WERI-Rb-1 (cell line): ENCODE results near the gene MEG3.

ENCODE experiments used
- DNase-seq: peaks from one replicate; pipeline ENCODE4 v3.0.0-alpha.2; 2020
- H3K27ac ChIP-seq: fragments of 250-450 bp; sonication (Bioruptor Pico); 2 replicates; pipeline ENCODE4 v1.5.1; 2020; ENCODE audit warnings: mild to moderate bottlenecking, moderate library complexity
- H3K27me3 ChIP-seq: fragments of 250-450 bp; sonication (Bioruptor Pico); 2 replicates; pipeline ENCODE4 v1.5.1; 2021; ENCODE audit warnings: mild to moderate bottlenecking, low read depth, moderate library complexity; ENCODE audit not compliant: insufficient read depth, severe bottlenecking
- H3K36me3 ChIP-seq: fragments of 250-450 bp; sonication (Bioruptor Pico); 2 replicates; pipeline ENCODE4 v1.5.1; 2020; ENCODE audit warnings: mild to moderate bottlenecking, moderate library complexity
- H3K4me3 ChIP-seq: 2 replicates; pipeline ENCODE4 v1.5.1; 2011; ENCODE audit warnings: low read depth, mild to moderate bottlenecking, control low read depth, low read length
- H3K9me3 ChIP-seq: fragments of 250-450 bp; sonication (Bioruptor Pico); 2 replicates; pipeline ENCODE4 v1.5.1; 2021; ENCODE audit warnings: mild to moderate bottlenecking, moderate library complexity; ENCODE audit not compliant: severe bottlenecking
- CTCF ChIP-seq: IDR thresholded peaks from 2 replicates; pipeline ENCODE4 v1.5.1; 2011; ENCODE audit warnings: low read depth, mild to moderate bottlenecking, control low read depth, inconsistent platforms, low read length

The MEG3 gene

GRCh38 chr14:100875126-100875525 is 49.2 kb downstream of the MEG3 start:
- Histone ChIP-seq H3K4me3 (no peak overlapping the region), H3K9me3 (no peaks in the 10 kb centered on the region), H3K27ac (no peak overlapping the region), H3K36me3 (no peaks in the 10 kb centered on the region), H3K27me3 (peaks cover 26% of the 10 kb centered on the region)
- no peak for TF ChIP-seq CTCF
- no peak for DNase-seq

GRCh38 chr14:100875861-100876590 is 50.1 kb downstream of the MEG3 start:
- no peak for TF ChIP-seq CTCF
- Histone ChIP-seq H3K9me3 (no peaks in the 10 kb centered on the region), H3K27ac (no peak overlapping the region), H3K27me3 (peaks cover 27% of the 10 kb centered on the region), H3K36me3 (no peaks in the 10 kb centered on the region), H3K4me3 (no peak overlapping the region)
- no peak for DNase-seq

GRCh38 chr14:100878271-100879146 is 52.6 kb downstream of the MEG3 start:
- Histone ChIP-seq H3K27ac (no peak overlapping the region), H3K27me3 (peaks cover 34% of the 10 kb centered on the region), H3K9me3 (peaks cover 5% of the 10 kb centered on the region), H3K4me3 (no peak overlapping the region), H3K36me3 (no peaks in the 10 kb centered on the region)
- no peak for TF ChIP-seq CTCF
- DNase-seq, result no peak

GRCh38 chr14:100879194-100879593 is 53.3 kb downstream of the MEG3 start:
- Histone ChIP-seq H3K36me3 (no peaks in the 10 kb centered on the region), H3K4me3 (no peak overlapping the region), H3K27ac (no peak overlapping the region), H3K27me3 (peaks cover 40% of the 10 kb centered on the region), H3K9me3 (peaks cover 5% of the 10 kb centered on the region)
- no peak for DNase-seq
- TF ChIP-seq CTCF, result no peak

GRCh38 chr14:100879782-100880181 is 53.9 kb downstream of the MEG3 start:
- no peak for DNase-seq
- no peak for TF ChIP-seq CTCF
- no peak overlapping the region for H3K4me3 ChIP-seq
- H3K9me3 ChIP-seq, result peaks cover 5% of the 10 kb centered on the region
- H3K27ac ChIP-seq, result no peak overlapping the region
- H3K36me3 ChIP-seq, result no peaks in the 10 kb centered on the region
- peaks cover 44% of the 10 kb centered on the region for H3K27me3 ChIP-seq
